ENCODE results near the gene NEURL3.

DNA sequence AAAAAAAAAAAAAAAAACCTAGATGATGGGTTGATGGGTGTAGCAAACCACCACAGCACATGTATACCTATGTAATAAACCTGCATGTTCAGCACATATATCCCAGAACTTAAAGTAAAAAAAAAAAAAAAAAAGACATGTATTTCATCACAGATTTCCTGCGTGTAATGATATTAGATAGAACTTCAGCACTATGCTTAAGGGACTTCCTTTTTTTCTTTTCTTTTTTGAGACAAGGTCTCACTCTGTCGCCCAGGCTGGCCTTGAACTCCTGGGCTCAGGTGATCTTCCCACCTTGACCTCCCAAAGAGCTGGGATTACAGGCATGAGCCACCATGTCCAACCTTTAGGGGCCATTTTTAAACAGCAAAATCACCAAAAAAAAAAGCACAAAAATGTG, 42.0 kb downstream of the NEURL3 start:
- TF ChIP-seq, protein P1, sequence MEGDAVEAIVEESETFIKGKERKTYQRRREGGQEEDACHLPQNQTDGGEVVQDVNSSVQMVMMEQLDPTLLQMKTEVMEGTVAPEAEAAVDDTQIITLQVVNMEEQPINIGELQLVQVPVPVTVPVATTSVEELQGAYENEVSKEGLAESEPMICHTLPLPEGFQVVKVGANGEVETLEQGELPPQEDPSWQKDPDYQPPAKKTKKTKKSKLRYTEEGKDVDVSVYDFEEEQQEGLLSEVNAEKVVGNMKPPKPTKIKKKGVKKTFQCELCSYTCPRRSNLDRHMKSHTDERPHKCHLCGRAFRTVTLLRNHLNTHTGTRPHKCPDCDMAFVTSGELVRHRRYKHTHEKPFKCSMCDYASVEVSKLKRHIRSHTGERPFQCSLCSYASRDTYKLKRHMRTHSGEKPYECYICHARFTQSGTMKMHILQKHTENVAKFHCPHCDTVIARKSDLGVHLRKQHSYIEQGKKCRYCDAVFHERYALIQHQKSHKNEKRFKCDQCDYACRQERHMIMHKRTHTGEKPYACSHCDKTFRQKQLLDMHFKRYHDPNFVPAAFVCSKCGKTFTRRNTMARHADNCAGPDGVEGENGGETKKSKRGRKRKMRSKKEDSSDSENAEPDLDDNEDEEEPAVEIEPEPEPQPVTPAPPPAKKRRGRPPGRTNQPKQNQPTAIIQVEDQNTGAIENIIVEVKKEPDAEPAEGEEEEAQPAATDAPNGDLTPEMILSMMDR (IDR thresholded peaks at IDR 0.05): no peak
- no peak for TF ChIP-seq POLR2A (IDR thresholded peaks at IDR 0.05)

Data from esophagus squamous epithelium (tissue), 4 donors.